OCI-M2 (cell line): ENCODE data around the gene PUM2.
"Not testable (repeated sequence)": the region's sequence is repeated elsewhere in the genome, so short reads cannot be mapped to it uniquely, and the experiment has no call there.

Experiments
- DNase-seq: peaks from one replicate; lab custom pipeline; 2025; ENCODE audit not compliant: unreplicated experiment; lab: John Stamatoyannopoulos, UW

The PUM2 gene, protein sequence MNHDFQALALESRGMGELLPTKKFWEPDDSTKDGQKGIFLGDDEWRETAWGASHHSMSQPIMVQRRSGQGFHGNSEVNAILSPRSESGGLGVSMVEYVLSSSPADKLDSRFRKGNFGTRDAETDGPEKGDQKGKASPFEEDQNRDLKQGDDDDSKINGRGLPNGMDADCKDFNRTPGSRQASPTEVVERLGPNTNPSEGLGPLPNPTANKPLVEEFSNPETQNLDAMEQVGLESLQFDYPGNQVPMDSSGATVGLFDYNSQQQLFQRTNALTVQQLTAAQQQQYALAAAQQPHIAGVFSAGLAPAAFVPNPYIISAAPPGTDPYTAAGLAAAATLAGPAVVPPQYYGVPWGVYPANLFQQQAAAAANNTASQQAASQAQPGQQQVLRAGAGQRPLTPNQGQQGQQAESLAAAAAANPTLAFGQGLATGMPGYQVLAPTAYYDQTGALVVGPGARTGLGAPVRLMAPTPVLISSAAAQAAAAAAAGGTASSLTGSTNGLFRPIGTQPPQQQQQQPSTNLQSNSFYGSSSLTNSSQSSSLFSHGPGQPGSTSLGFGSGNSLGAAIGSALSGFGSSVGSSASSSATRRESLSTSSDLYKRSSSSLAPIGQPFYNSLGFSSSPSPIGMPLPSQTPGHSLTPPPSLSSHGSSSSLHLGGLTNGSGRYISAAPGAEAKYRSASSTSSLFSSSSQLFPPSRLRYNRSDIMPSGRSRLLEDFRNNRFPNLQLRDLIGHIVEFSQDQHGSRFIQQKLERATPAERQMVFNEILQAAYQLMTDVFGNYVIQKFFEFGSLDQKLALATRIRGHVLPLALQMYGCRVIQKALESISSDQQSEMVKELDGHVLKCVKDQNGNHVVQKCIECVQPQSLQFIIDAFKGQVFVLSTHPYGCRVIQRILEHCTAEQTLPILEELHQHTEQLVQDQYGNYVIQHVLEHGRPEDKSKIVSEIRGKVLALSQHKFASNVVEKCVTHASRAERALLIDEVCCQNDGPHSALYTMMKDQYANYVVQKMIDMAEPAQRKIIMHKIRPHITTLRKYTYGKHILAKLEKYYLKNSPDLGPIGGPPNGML

GRCh38 chr2:20350753-20351554 is at the start of gene PUM2:
PUM2 (minus strand) TSS chr2:20350844; CDS start chr2:20327360, 23,484 bp downstream.
- peak; percentile 40 for DNase-seq

DNA sequence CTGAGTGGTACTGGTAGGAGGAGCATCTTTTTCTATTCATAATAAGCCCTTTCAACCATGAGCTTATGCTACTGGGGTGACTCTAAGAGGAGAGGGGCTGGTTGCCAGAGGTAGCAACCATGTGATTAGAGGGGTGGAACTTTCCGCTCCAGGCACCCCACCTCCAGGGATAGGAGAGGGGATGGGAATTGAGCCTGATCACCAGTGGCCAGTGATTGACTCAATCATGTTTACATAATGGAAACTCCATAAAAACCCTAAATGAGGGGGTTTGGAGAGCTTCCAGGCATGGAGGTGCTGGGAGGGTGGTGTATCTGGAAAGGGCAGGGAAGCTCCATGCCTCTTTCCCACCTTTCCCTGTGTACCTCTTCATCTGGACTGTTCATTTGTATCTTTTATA is 49.7 kb upstream of the PUM2 start:
- no peak for DNase-seq

- no peak for DNase-seq
Measured at GRCh38 chr2:20398956-20399567, 48.4 kb upstream of the PUM2 start.

DNA sequence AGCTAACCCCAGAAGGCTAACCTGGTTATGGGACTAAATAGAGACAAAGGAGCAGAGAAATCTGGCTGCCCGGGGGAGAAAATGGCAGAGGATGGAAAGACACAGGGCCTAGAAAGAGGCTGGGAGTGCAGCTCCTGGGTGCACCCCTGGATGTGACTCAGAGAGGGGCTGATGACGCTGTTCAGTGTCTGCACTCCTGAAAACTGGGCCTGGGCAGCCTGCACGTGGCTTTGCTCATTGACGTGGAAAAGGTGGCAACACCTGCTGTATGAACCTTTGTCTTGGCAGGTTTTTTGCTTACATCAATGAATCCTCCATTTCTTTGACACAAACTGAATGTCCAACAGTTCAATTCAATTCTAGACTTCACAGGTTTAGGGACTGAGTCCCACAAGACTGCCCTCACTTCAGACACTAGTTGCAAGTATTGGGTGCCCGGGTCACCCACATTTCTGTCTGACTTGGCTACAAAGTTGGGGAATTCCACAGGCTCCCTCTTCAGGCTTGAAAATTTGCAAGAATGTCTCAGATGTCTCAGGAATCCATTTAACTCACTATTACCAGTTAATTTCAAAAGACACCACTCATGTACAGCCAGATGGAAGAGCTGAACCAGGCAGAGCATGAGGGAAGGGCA is 47.3 kb upstream of the PUM2 start:
- DNase-seq = no peak

DNA sequence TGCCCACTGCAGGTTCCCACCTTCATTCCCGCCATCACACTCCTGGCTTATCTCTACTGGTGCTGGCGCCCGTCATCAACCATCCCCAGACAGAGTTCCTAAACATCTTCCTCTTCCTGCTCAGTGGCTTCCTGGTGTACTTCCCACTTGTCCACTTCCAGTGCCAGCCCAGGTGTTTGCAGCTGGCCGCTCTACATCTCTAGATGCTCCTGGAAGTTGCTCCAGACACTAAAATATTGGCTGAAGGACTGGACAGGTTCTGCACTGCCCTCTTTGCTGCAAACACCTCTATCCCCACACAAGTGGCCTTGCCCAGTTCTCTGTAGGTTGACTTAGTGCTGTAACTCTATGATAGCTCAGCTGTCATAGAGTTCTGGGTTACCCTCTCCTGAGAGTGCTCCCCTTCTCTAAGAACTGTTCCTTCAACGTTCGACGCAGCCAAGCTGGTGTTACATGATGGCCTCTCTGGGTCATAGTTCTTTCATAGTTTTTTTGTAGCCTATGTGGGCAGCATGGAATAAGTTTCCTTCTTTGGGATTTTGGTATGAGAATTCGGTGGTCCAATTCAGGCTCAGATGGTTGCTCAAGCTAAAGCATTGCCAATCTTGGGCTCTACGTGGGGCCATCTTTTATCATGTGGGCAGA is 45.8 kb upstream of the PUM2 start:
- no peak for DNase-seq

DNA sequence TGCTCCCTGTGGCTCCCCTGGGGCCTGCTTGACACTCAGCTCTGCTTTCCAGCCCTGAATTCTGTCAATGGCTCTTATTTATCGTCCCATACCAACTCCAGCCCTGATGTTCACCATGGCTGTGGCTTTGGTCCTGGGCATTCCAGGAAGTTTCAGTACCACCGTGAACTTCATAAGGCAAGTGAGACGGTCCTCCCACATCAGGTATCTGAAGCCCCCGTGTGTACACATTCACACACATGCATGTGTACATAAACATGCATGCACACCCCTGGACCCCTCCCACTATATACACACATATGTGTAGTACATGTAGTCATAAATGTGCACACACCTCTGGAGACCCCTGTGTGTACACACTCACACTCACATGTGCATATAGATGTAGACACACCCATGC is 43.3 kb upstream of the PUM2 start:
- DNase-seq = no peak

GRCh38 chr2:20391951-20392699 is 41.5 kb upstream of the PUM2 start:
- no peak for DNase-seq

DNA sequence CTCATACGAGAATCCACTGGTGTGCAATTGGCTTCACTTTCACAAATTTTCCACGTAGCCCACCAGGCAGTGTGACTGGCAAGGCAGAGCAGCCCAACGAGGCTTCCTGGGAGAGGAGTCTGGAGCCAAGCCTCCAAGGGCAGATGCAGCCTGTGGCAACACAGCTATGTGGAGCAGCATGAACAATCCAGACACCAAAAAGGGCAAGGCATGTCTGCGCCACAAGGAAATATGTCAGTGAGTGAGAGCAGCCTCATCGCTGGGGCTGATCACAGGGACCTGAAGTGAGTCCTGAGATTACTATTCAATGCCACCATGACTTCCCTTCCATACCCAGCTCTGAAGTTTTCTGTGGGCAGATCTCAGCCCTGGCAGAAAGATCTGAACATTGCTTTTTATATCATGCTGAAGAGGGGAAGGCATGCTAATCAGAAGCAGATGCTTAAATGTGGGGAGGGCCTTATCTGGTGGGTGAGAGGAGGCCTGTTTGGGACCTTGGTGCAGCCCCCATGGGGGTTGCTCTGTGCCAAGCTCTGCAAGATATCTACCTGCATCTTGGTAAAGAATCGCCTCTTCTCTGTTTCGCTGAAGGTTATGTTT is 40.0 kb upstream of the PUM2 start:
- no peak for DNase-seq

GRCh38 chr2:20384953-20385352 is 34.3 kb upstream of the PUM2 start:
- DNase-seq = no peak

- no peak for DNase-seq
Measured at GRCh38 chr2:20382965-20383810, 32.5 kb upstream of the PUM2 start.

GRCh38 chr2:20381457-20381856 is 30.8 kb upstream of the PUM2 start:
- no peak for DNase-seq

GRCh38 chr2:20378891-20379519 is 28.4 kb upstream of the PUM2 start:
- peak; percentile 5 for DNase-seq

DNA sequence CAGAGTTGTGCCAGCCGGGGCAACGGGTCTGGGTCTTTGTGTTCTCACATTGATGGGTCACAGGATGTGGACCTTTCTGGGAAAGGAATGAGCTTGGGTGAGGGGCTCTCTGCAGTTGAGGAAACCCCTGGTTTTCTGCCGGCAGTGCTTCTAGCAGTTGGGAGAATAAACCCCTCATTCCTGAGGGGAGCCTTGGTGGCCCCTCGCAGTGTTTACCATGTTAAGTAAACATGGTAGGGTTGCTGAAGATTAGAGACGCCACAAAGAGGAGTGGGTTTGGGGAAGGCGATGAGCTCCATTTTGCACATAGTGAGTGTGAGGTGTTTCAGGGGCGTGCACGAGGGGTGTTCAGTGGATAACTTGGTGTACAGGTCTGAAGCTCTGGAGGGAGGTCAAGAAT is 27.7 kb upstream of the PUM2 start:
- DNase-seq = no peak

DNA sequence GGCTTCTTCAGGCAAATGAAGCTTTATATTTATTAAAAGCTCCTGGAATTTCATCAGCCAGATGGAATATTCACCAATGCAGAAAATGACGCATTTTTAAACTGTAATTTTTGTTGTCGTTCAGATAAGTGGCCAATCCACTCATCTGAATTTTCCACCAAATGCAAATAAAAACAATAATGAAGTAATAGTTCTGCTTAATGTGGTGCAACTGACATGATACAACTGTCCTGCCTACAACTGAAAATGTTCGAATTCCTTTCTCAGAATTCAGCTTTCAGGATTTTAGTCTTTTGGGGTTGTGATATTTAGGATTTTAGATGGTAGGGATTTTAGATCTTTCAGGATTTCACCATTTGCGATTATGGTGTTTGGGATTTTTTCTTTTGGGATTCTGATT is 27.1 kb upstream of the PUM2 start:
- DNase-seq = no peak

- DNase-seq = not testable (repeated sequence)
Measured at GRCh38 chr2:20374982-20375381, 24.3 kb upstream of the PUM2 start.

DNA sequence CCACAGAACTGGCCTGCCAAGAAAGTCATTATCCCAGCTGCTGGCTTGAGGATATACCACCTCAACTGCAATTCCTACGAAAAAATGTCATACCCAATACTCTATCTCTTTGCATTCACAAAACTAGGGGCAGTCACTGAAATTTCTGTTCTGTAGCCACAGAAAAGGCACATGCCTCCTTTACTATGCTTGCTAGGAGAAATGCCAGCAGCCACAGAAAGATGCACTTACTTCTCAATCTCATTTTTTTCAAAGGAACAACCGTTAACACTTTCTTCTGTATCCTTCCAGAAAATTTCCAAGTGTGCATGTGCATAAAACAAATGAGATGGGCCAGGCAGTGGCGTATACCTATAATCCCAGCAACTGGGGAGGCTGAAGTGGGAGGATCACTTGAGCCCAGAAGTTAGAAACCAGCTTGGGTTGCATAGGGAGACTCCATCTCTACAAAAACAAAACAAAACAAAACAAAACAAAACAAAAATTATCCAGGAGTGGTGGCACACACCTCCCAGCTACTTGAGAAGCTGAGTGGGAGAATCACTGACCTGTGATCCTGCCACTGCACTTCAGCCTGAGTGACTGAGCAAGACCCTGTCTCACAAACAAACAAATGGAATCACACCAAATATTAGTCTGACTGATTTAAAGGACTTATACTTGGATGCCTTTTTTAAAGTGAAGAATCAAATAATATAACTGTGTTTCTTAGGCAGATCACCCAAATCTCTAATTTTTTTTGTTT is 22.4 kb upstream of the PUM2 start:
- DNase-seq = no peak
